SK-N-SH (cell line): ENCODE results near the gene ALAS1. TPM values are rescaled to one million over a fixed set of nuclear protein-coding genes. Genes with fewer than 3 reads are reported as not detected.

ENCODE experiments used
- CTCF ChIA-PET: fragments of 300-600, 350-600 bp; formaldehyde crosslinking; extraction: SDS; loops from one replicate; lab custom pipeline; 2021; lab: Yijun Ruan, JAX
- POLR2A ChIA-PET: fragments of 350-600 bp; sonication (Branson Sonifier 250); formaldehyde crosslinking; extraction: SDS; loops from one replicate; lab custom pipeline; 2020; ENCODE audit warnings: antibody characterized with exemption, inconsistent platforms; lab: Yijun Ruan, JAX
- DNase-seq: peaks from one replicate; pipeline ENCODE4 v3.0.0; 2012
- H2AFZ ChIP-seq: fragments of 200-600 bp; sonication (generic); 2 replicates; pipeline ENCODE4 v1.8.1; 2016; ENCODE audit warnings: antibody characterized with exemption, mild to moderate bottlenecking, low read depth
- H3F3A ChIP-seq: fragments of 200-600 bp; sonication (generic); replicated peaks from 2 replicates; pipeline ENCODE3; 2016; ENCODE audit warnings: antibody characterized with exemption, mild to moderate bottlenecking; ENCODE audit not compliant: insufficient read depth
- H3K27ac ChIP-seq, 2 experiments: fragments of 200-500 bp in 1 of 2; fragments of 200-600 bp in 1 of 2; sonication (Bioruptor generic) in 1 of 2; sonication (generic), shearing (Covaris generic) in 1 of 2; 2 replicates each; pipeline versions ENCODE4 v1.5.1 to v1.6.1; 2014 to 2016; ENCODE audit warnings: low read depth in 2 of 2, inconsistent platforms in 1 of 2, low read length in 1 of 2, mild to moderate bottlenecking in 1 of 2, mixed read lengths in 1 of 2
- H3K27me3 ChIP-seq: fragments of 200-600 bp; sonication (generic), shearing (Covaris generic); 2 replicates; pipeline ENCODE4 v1.6.1; 2016; ENCODE audit warnings: mixed run types; ENCODE audit not compliant: insufficient read depth
- H3K36me3 ChIP-seq, 2 experiments: fragments of 200-500 bp in 1 of 2; fragments of 200-600 bp in 1 of 2; sonication (Bioruptor generic) in 1 of 2; sonication (generic) in 1 of 2; replicated peaks in 1 of 2; 2 replicates each; pipeline versions ENCODE3 to v1.5.1; 2014 to 2016; ENCODE audit warnings: low read length in 1 of 2, mild to moderate bottlenecking in 1 of 2; ENCODE audit not compliant: insufficient read depth in 2 of 2, control insufficient read depth in 1 of 2
- H3K4me1 ChIP-seq, 2 experiments: fragments of 200-500 bp in 1 of 2; fragments of 200-600 bp in 1 of 2; sonication (Bioruptor generic) in 1 of 2; sonication (generic), shearing (Covaris generic) in 1 of 2; 2 replicates each; pipeline versions ENCODE4 v1.5.1 to v1.6.1; 2014 to 2016; ENCODE audit warnings: low read depth in 1 of 2, low read length in 1 of 2, mixed run types in 1 of 2; ENCODE audit not compliant: insufficient read depth in 2 of 2, control insufficient read depth in 1 of 2
- H3K4me2 ChIP-seq: fragments of 200-600 bp; sonication (generic), shearing (Covaris generic); 2 replicates; pipeline ENCODE4 v1.6.1; 2017; ENCODE audit warnings: mixed run types
- H3K4me3 ChIP-seq, 2 experiments: fragments of 200-500 bp in 1 of 2; fragments of 200-600 bp in 1 of 2; sonication (Bioruptor generic) in 1 of 2; sonication (generic), shearing (Covaris generic) in 1 of 2; 2 replicates each; pipeline versions ENCODE4 v1.5.1 to v1.8.1; 2014 to 2016; ENCODE audit warnings: low read depth in 2 of 2, inconsistent platforms in 1 of 2, low read length in 1 of 2, mild to moderate bottlenecking in 1 of 2, mixed read lengths in 1 of 2, moderate library complexity in 1 of 2
- H3K79me2 ChIP-seq: fragments of 200-600 bp; sonication (generic); 2 replicates; pipeline ENCODE4 v1.8.1; 2017; ENCODE audit warnings: mild to moderate bottlenecking; ENCODE audit not compliant: insufficient read depth
- H3K9ac ChIP-seq: fragments of 200-600 bp; sonication (generic); 2 replicates; pipeline ENCODE4 v1.6.1; 2017; ENCODE audit warnings: mixed run types
- H3K9me2 ChIP-seq: fragments of 200-600 bp; sonication (generic); 2 replicates; pipeline ENCODE4 v1.6.1; 2017; ENCODE audit warnings: mixed run types
- H3K9me3 ChIP-seq: fragments of 200-600 bp; sonication (generic); 2 replicates; pipeline ENCODE4 v1.6.1; 2017; ENCODE audit warnings: mixed run types, mild to moderate bottlenecking, moderate library complexity
- H4K20me1 ChIP-seq: fragments of 200-600 bp; sonication (generic); 2 replicates; pipeline ENCODE4 v1.6.1; 2017; ENCODE audit warnings: mild to moderate bottlenecking, mixed run types; ENCODE audit not compliant: insufficient read depth
- EP300 ChIP-seq, 2 experiments: IDR thresholded peaks; 2 replicates each; pipeline versions ENCODE4 v1.4.0 to v1.6.1; 2012; ENCODE audit warnings: borderline replicate concordance in 1 of 2, low read depth in 1 of 2, low read length in 1 of 2
- EZH2phosphoT487 ChIP-seq: fragments of 200-600 bp; sonication (generic); IDR thresholded peaks from 2 replicates; pipeline ENCODE4 v1.6.1; 2017; ENCODE audit warnings: low read depth, mixed run types, mild to moderate bottlenecking, antibody characterized with exemption, moderate library complexity, borderline replicate concordance
- FOSL2 ChIP-seq: IDR thresholded peaks from 2 replicates; pipeline ENCODE4 v1.4.0; 2012; ENCODE audit warnings: low read depth, mild to moderate bottlenecking, moderate library complexity, borderline replicate concordance
- GATA2 ChIP-seq: sonication (generic); formaldehyde crosslinking; IDR thresholded peaks from 2 replicates; pipeline ENCODE4 v1.5.0; 2020; ENCODE audit warnings: mild to moderate bottlenecking, missing genetic modification reagents
- MAX ChIP-seq: IDR thresholded peaks from 2 replicates; pipeline ENCODE4 v1.4.0; 2012; ENCODE audit warnings: low read depth
- MXI1 ChIP-seq: IDR thresholded peaks from 2 replicates; pipeline ENCODE4 v1.6.1; 2012; ENCODE audit warnings: mild to moderate bottlenecking, low read depth, low read length, improper control_type of control experiment
- PBX3 ChIP-seq: IDR thresholded peaks from 2 replicates; pipeline ENCODE4; 2012
- RXRA ChIP-seq: IDR thresholded peaks from 2 replicates; pipeline ENCODE4 v1.4.0; 2012; ENCODE audit warnings: low read depth, mild to moderate bottlenecking, borderline replicate concordance
- SMC3 ChIP-seq: IDR thresholded peaks from 2 replicates; pipeline ENCODE4 v1.6.1; 2012; ENCODE audit warnings: low read depth, low read length, improper control_type of control experiment
- TCF12 ChIP-seq: IDR thresholded peaks from 2 replicates; pipeline ENCODE4 v1.4.0; 2012
- TEAD4 ChIP-seq: IDR thresholded peaks from 2 replicates; pipeline ENCODE4 v1.4.0; 2012; ENCODE audit warnings: mild to moderate bottlenecking, borderline replicate concordance; ENCODE audit not compliant: insufficient read depth
- USF2 ChIP-seq: fragments of 150-350 bp; IDR thresholded peaks from 2 replicates; pipeline ENCODE4 v1.6.1; 2017; ENCODE audit warnings: antibody characterized with exemption, low read length, low read depth, borderline replicate concordance
- ZBTB33 ChIP-seq: IDR thresholded peaks from 2 replicates; pipeline ENCODE4 v1.4.0; 2012; ENCODE audit warnings: low read depth, borderline replicate concordance
- WGBS: methylation state at CpG from one replicate; pipeline ENCODE4 v1.1.6; 2017; ENCODE audit warnings: low lambda C conversion rate; 5-methylcytosine and 5-hydroxymethylcytosine counted together
- polyA plus RNA-seq, 3 experiments: library from polyadenylated mRNA; depleted of rRNA; stranded (reverse); fragments of >200 nt; gene quantifications; 2 replicates each; pipeline ENCODE4 v1.2.3, GENCODE V29; 2012

The ALAS1 gene
- polyA plus RNA-seq, 1 of the 3 experiments (the other 2 are of a cell fraction): 47.9 TPM

GRCh38 chr3:52223449-52224408 lies 25.8 kb downstream of the ALAS1 start:
- H3K4me1 ChIP-seq: peaks cover 0 to 2% of the 10 kb centered on the region in 2 experiments; a peak in 1 of 4 replicates
- no peak overlapping the region for H3K4me2 ChIP-seq
- no peaks in the 10 kb centered on the region for H3K9me3 ChIP-seq
- POLR2A ChIA-PET: interaction anchor here (1.1 kb wide), 1 partner anchor 188 kb away, joined by 3 read pairs; no protein-coding TSS in a partner anchor
- no peaks in the 10 kb centered on the region for H3K9me2 ChIP-seq
- H3F3A ChIP-seq: no peaks in the 10 kb centered on the region
- H3K9ac ChIP-seq: no peak overlapping the region
- no peaks in the 10 kb centered on the region for H3K27me3 ChIP-seq
- CTCF ChIA-PET: interaction anchor here (0.7 to 16.1 kb wide), 6 partner anchors 10 to 223 kb away, joined by 3 to 257 read pairs (median 32); partner anchors contain the start of gene TWF2
- no peaks in the 10 kb centered on the region for H4K20me1 ChIP-seq
- WGBS: 87% methylated on average over 23 of the region's 32 CpGs
- TF ChIP-seq FOSL2: no peak
- no peak for TF ChIP-seq RXRA
- no peak for TF ChIP-seq MAX
- TF ChIP-seq MXI1: no peak
- TF ChIP-seq EZH2phosphoT487: no peak
- no peak for TF ChIP-seq SMC3
- TF ChIP-seq USF2: no peak
- no peak for TF ChIP-seq ZBTB33
- TF ChIP-seq PBX3: no peak
- TF ChIP-seq TCF12: no peak
- TF ChIP-seq EP300 (IDR thresholded peaks at IDR 0.05; ENCODE audit: borderline replicate concordance in 1 of 2, low read depth in 1 of 2, low read length in 1 of 2): no peak
- TF ChIP-seq TEAD4: no peak
- no peak for TF ChIP-seq GATA2 (CRISPR knock-in tag)
- peaks cover 0 to 6% of the 10 kb centered on the region in 2 experiments for H3K36me3 ChIP-seq
- no peak overlapping the region for H3K4me3 ChIP-seq
- no peak overlapping the region for H3K27ac ChIP-seq
- H2AFZ ChIP-seq: no peak overlapping the region
- no peaks in the 10 kb centered on the region for H3K79me2 ChIP-seq
- no peak for DNase-seq
